Panc1 (cell line): ENCODE data around the gene TRMT10B. TPM values are rescaled to one million over a fixed set of nuclear protein-coding genes. Genes with fewer than 3 reads are reported as not detected.

Experiments
- ATAC-seq: fragments of 200-7000 bp; cut with Tn5 transposase; 2 replicates; pipeline ENCODE4 v1.9.1; 2020; ENCODE audit warnings: mild to moderate bottlenecking, moderate library complexity
- BruUV-seq: library from RNA; stranded (reverse); fragments of 400-500 nt; replicated peaks from 2 replicates; lab custom pipeline; 2021; lab: Mats Ljungman, UMichigan
- CTCF ChIA-PET: fragments of 300-600 bp; sonication (Branson Sonifier 250); formaldehyde crosslinking; loops from one replicate; lab custom pipeline; 2022; ENCODE audit warnings: antibody characterized with exemption; lab: Charles Lee
- POLR2A ChIA-PET: fragments of 300-600 bp; sonication (Branson Sonifier 250); formaldehyde crosslinking; loops from one replicate; lab custom pipeline; 2022; ENCODE audit warnings: antibody characterized with exemption; lab: Charles Lee
- DNase-seq: peaks from one replicate; pipeline ENCODE4 v3.0.0-alpha.2; 2010; ENCODE audit warnings: low read depth, low spot score
- H3K27ac ChIP-seq: 2 replicates; pipeline ENCODE4 v1.5.1; 2011; ENCODE audit warnings: mild to moderate bottlenecking, low read length, inconsistent platforms
- H3K27me3 ChIP-seq: fragments of 200-500 bp; sonication (Bioruptor generic); 2 replicates; pipeline ENCODE4 v1.6.0; 2014; ENCODE audit warnings: low read length, inconsistent platforms; ENCODE audit not compliant: control insufficient read depth, insufficient read depth
- H3K36me3 ChIP-seq: fragments of 200-500 bp; sonication (Bioruptor generic); 2 replicates; pipeline ENCODE4 v1.5.1; 2014; ENCODE audit warnings: inconsistent platforms, mild to moderate bottlenecking, low read length, moderate library complexity; ENCODE audit not compliant: control insufficient read depth, insufficient read depth
- H3K4me1 ChIP-seq: 2 replicates; pipeline ENCODE4 v1.5.1; 2011; ENCODE audit warnings: inconsistent platforms, mild to moderate bottlenecking, low read length, moderate library complexity; ENCODE audit not compliant: control insufficient read depth, insufficient read depth
- H3K4me3 ChIP-seq, 2 experiments: 2 replicates each; pipeline ENCODE4 v1.5.1; 2011 to 2012; ENCODE audit warnings: low read depth in 2 of 2, low read length in 2 of 2, mild to moderate bottlenecking in 2 of 2, inconsistent platforms in 1 of 2, moderate library complexity in 1 of 2
- H3K9me3 ChIP-seq: fragments of 200-500 bp; sonication (Bioruptor generic); 2 replicates; pipeline ENCODE4 v1.5.1; 2014; ENCODE audit warnings: low read depth, mild to moderate bottlenecking, inconsistent platforms, low read length, moderate library complexity; ENCODE audit not compliant: control insufficient read depth, insufficient read depth
- CTCF ChIP-seq: fragments of 450-650 bp; IDR thresholded peaks from 2 replicates; pipeline ENCODE4 v1.5.1; 2017; ENCODE audit warnings: mild to moderate bottlenecking
- POLR2AphosphoS5 ChIP-seq: IDR thresholded peaks from 2 replicates; pipeline ENCODE4 v1.6.1; 2012; ENCODE audit warnings: mild to moderate bottlenecking, low read depth, low read length, moderate library complexity
- REST ChIP-seq, 2 experiments: IDR thresholded peaks; 2 replicates each; pipeline ENCODE4 v1.6.1; 2011 to 2012; ENCODE audit warnings: low read depth in 2 of 2, control low read depth in 1 of 2, low read length in 1 of 2, mild to moderate bottlenecking in 1 of 2, moderate library complexity in 1 of 2; ENCODE audit not compliant: insufficient read depth in 1 of 2
- SIN3A ChIP-seq: IDR thresholded peaks from 2 replicates; pipeline ENCODE4 v1.6.1; 2012; ENCODE audit warnings: low read depth, mild to moderate bottlenecking, low read length, moderate library complexity, borderline replicate concordance; ENCODE audit not compliant: insufficient read depth
- TCF7L2 ChIP-seq: IDR thresholded peaks from 2 replicates; pipeline ENCODE4 v1.6.1; 2011; ENCODE audit warnings: mild to moderate bottlenecking, low read depth, low read length, inconsistent platforms
- in situ Hi-C: cut with HindIII; loops from 2 replicates; pipeline ENCODE4 v1.10.0; 2016; ENCODE audit warnings: low sequenced_read_pairs, low pct_unique_long_range_greater_than_20kb
- intact Hi-C: fragments of 100-400 bp; cut with micrococcal nuclease; formaldehyde crosslinking; loops from one replicate; pipeline ENCODE4 v1.10.0; 2022; ENCODE audit not compliant: unreplicated experiment
- total RNA-seq: library from RNA; stranded (reverse); gene quantifications from one replicate; pipeline ENCODE4 v1.2.1, GENCODE V29; 2021; ENCODE audit not compliant: unreplicated experiment

The TRMT10B gene
- total RNA-seq, 1 experiment from 2014 or later = 9.8 TPM

GRCh38 chr9:37790096-37790495 lies 36.5 kb downstream of the TRMT10B start:
- Histone ChIP-seq H3K9me3 (no peaks in the 10 kb centered on the region), H3K27me3 (no peaks in the 10 kb centered on the region), H3K4me3 (no peak overlapping the region), H3K27ac (no peak overlapping the region), H3K4me1 (no peaks in the 10 kb centered on the region), H3K36me3 (no peaks in the 10 kb centered on the region; the same call in 1 of the 2 replicates)
- no peak for TF ChIP-seq POLR2AphosphoS5
- POLR2A ChIA-PET = no interaction called here
- in situ Hi-C loops = no loop called here
- CTCF ChIA-PET = no interaction called here
- DNase-seq (no peak), ATAC-seq (no peak)
- intact Hi-C loops = no loop called here
- BruUV-seq = no TSS peak

GRCh38 chr9:37792122-37792521 lies 38.5 kb downstream of the TRMT10B start:
- intact Hi-C loops (no loop called here), in situ Hi-C loops (no loop called here)
- ChIA-PET POLR2A (no interaction called here), CTCF (interaction anchor here (0.6 kb wide), 1 partner anchor 199 kb away, joined by 3 read pairs; no protein-coding TSS in a partner anchor)
- TF ChIP-seq SIN3A = no peak
- no peak for TF ChIP-seq REST (IDR thresholded peaks at IDR 0.05; ENCODE audit: insufficient read depth in 1 of 2, low read depth in 2 of 2, low read length in 1 of 2)
- TF ChIP-seq POLR2AphosphoS5 = no peak
- no peaks in the 10 kb centered on the region for H3K9me3 ChIP-seq
- H3K27me3 ChIP-seq = no peaks in the 10 kb centered on the region
- BruUV-seq = no TSS peak
- ATAC-seq (no peak), DNase-seq (no peak)
- H3K4me1 ChIP-seq = no peaks in the 10 kb centered on the region
- H3K27ac ChIP-seq = no peak overlapping the region
- no peak overlapping the region for H3K4me3 ChIP-seq
- H3K36me3 ChIP-seq = no peaks in the 10 kb centered on the region; the same call in 1 of the 2 replicates

- H3K9me3 ChIP-seq = no peaks in the 10 kb centered on the region
- no TSS peak for BruUV-seq
- H3K27ac ChIP-seq = no peak overlapping the region
- DNase-seq (no peak), ATAC-seq (no peak)
- POLR2A ChIA-PET = no interaction called here
- intact Hi-C loops (no loop called here), in situ Hi-C loops (no loop called here)
- H3K36me3 ChIP-seq = peaks cover 3% of the 10 kb centered on the region
- TF ChIP-seq REST (IDR thresholded peaks at IDR 0.05; ENCODE audit: insufficient read depth in 1 of 2, low read depth in 2 of 2, low read length in 1 of 2) (no peak), POLR2AphosphoS5 (no peak), TCF7L2 (no peak), CTCF (no peak), SIN3A (no peak)
- H3K4me1 ChIP-seq = no peaks in the 10 kb centered on the region
- no peak overlapping the region for H3K4me3 ChIP-seq
- CTCF ChIA-PET = no interaction called here
- no peaks in the 10 kb centered on the region for H3K27me3 ChIP-seq
Observed at GRCh38 chr9:37796232-37796631, 42.6 kb downstream of the TRMT10B start.
